ENCODE results near the gene MAN1C1.

- no peak for TF ChIP-seq EZH2phosphoT487 (IDR thresholded peaks at IDR 0.05; ENCODE audit: borderline replicate concordance, low read length)
- no peak for TF ChIP-seq CTCF (conservative IDR thresholded peaks at IDR 0.05; ENCODE audit: low read depth, low read length)
Measured at GRCh38 chr1:25586181-25586588, 30.4 kb upstream of the MAN1C1 start.
